HG02759 (cell line): ENCODE data around the gene RGCC.

ENCODE experiments used
- ATAC-seq: cut with Tn5 transposase; IDR thresholded peaks from one replicate; pipeline ENCODE4 v1.9.1; 2021; ENCODE audit warnings: mild to moderate bottlenecking, moderate library complexity; ENCODE audit not compliant: unreplicated experiment

Gene RGCC

GRCh38 chr13:41452462-41452861 lies 4.9 kb upstream of the RGCC start:
- no peak for ATAC-seq

GRCh38 chr13:41453620-41454019 lies 3.7 kb upstream of the RGCC start:
- ATAC-seq = no peak

- ATAC-seq = no peak
Measured at GRCh38 chr13:41454170-41454569, 3.2 kb upstream of the RGCC start.

- ATAC-seq = no peak
Measured at GRCh38 chr13:41455725-41456419, 1.5 kb upstream of the RGCC start.

GRCh38 chr13:41457589-41458186 lies 338 bp downstream of the RGCC start:
- ATAC-seq = peak; percentile 31

- peak; percentile 26 for ATAC-seq
Measured at GRCh38 chr13:41458187-41458760, 924 bp downstream of the RGCC start.

- ATAC-seq = no peak
Measured at GRCh38 chr13:41458761-41459431, 1.5 kb downstream of the RGCC start.

- no peak for ATAC-seq
Measured at GRCh38 chr13:41459432-41460073, 2.2 kb downstream of the RGCC start.

- no peak for ATAC-seq
Measured at GRCh38 chr13:41460074-41460465, 2.7 kb downstream of the RGCC start.

GRCh38 chr13:41460930-41461329 lies 3.6 kb downstream of the RGCC start:
- no peak for ATAC-seq

GRCh38 chr13:41461527-41462139 lies 4.3 kb downstream of the RGCC start:
- no peak for ATAC-seq

GRCh38 chr13:41462427-41462826 lies 5.1 kb downstream of the RGCC start:
- no peak for ATAC-seq

GRCh38 chr13:41463838-41464602 lies 6.7 kb downstream of the RGCC start:
- peak; percentile 54 for ATAC-seq

GRCh38 chr13:41465241-41465847 lies 8.0 kb downstream of the RGCC start:
- ATAC-seq = peak; percentile 97

- no peak for ATAC-seq
Measured at GRCh38 chr13:41465898-41466320, 8.6 kb downstream of the RGCC start.

GRCh38 chr13:41467425-41467945 lies 10.1 kb downstream of the RGCC start:
- ATAC-seq = no peak

GRCh38 chr13:41468631-41469030 lies 11.3 kb downstream of the RGCC start:
- no peak for ATAC-seq

GRCh38 chr13:41470196-41470595 lies 12.8 kb downstream of the RGCC start:
- no peak for ATAC-seq

- ATAC-seq = no peak
Measured at GRCh38 chr13:41471785-41472184, 14.4 kb downstream of the RGCC start.

GRCh38 chr13:41487222-41487621 lies 29.9 kb downstream of the RGCC start:
- no peak for ATAC-seq
